Ovary (tissue), 9 donors: ENCODE measurements around the gene GPC6. TPM values are rescaled to one million over a fixed set of nuclear protein-coding genes. Genes with fewer than 3 reads are reported as not detected.

Experiments
- DNase-seq, 5 donors: peaks; one replicate each; pipeline ENCODE4 v3.0.0-alpha.2; 2019 to 2020
- H3K27ac ChIP-seq, 2 donors: fragments of 200-600 bp; one replicate each; pipeline versions ENCODE4 v1.5.1 to v1.8.0; 2019 to 2022
- H3K27me3 ChIP-seq: fragments of 200-600 bp; one replicate; pipeline ENCODE4 v1.8.0; 2022
- H3K36me3 ChIP-seq: fragments of 200-600 bp; sonication (generic); one replicate; pipeline ENCODE4 v1.5.1; 2019
- H3K4me1 ChIP-seq: one replicate; pipeline ENCODE4 v1.8.1; 2013; ENCODE audit warnings: mild to moderate bottlenecking, moderate library complexity; ENCODE audit not compliant: insufficient read depth
- H3K4me3 ChIP-seq: fragments of 200-600 bp; sonication (generic); one replicate; pipeline ENCODE4 v1.5.1; 2017
- H3K9me3 ChIP-seq, 2 donors: fragments of 200-600 bp in 1 of 2; sonication (generic) in 1 of 2; one replicate each; pipeline versions ENCODE4 v1.5.1 to v1.8.1; 2013 to 2019; ENCODE audit warnings: mild to moderate bottlenecking in 1 of 2, moderate library complexity in 1 of 2
- EP300 ChIP-seq: sonication (generic); formaldehyde crosslinking; IDR thresholded peaks from one replicate; pipeline ENCODE4 v1.6.1; 2017; ENCODE audit warnings: antibody characterized with exemption
- POLR2A ChIP-seq: fragments of 450-650 bp; IDR thresholded peaks from one replicate; pipeline ENCODE4 v1.6.1; 2017; ENCODE audit warnings: antibody characterized with exemption, mild to moderate bottlenecking, moderate library complexity
- WGBS, 3 donors: extraction: QIAGEN DNeasy Blood & Tissue Kit in 1 of 3; methylation state at CpG; one replicate each; pipeline versions ENCODE4 v1.1.5 to v1.1.7; 2013 to 2017; 5-methylcytosine and 5-hydroxymethylcytosine counted together
- intact Hi-C, 4 donors: fragments of 100-400 bp; cut with DNase I; formaldehyde crosslinking; loops; one replicate each; pipeline versions ENCODE4 v1.11.0 to v1.15.1; 2022 to 2023
- polyA plus RNA-seq, 2 donors: library from polyadenylated mRNA; stranded (reverse); fragments of 200-250 nt in 1 of 2; fragments of 350-450 nt in 1 of 2; fragmentation: Illumina TruSeq in 1 of 2; extraction: RNeasy Lipid Tissue Mini Kit (QIAGEN cat#74804) in 1 of 2; gene quantifications; one replicate each; pipeline ENCODE4 v1.2.3, GENCODE V29; 2013 to 2014
- total RNA-seq, 7 donors: library from RNA; depleted of rRNA in 2 of 7; stranded (reverse); fragments of >200 nt in 2 of 7; fragmentation: NEBNext Ultra II Directional in 3 of 7; extraction: Animal tissue kit (Norgen Biotek cat#: 25700) in 3 of 7; gene quantifications; one replicate each; pipeline versions ENCODE4 v1.1.0 to v1.2.4, GENCODE V29; 2016 to 2023
- TF ChIP-seq, protein P1 (sequence below), 3 donors: fragments of 450-650 bp in 2 of 3; fragments of 200-600 bp in 1 of 3; IDR thresholded peaks; one replicate each; pipeline versions ENCODE4 v1.5.1 to v1.8.0; 2016 to 2022; ENCODE audit warnings: antibody characterized with exemption in 3 of 3, mild to moderate bottlenecking in 1 of 3
- donor health status: DM: no; HTN: no; CAD: no; lungs with moderate emphysema.
- donor health status: DM: no; HTN: no; CAD: no.
- donor health status: Bipolar disorder and iron deficiency.
- donor health status: DM: yes; HTN: yes; CAD: no.
- donor health status: DM: no; HTN: no; CAD: no.
- donor health status: DM: yes; HTN: yes; CAD: no.

Gene GPC6
- total and polyA plus RNA-seq, 9 donors, result 4.3 to 22.3 (median 17.9) TPM

DNA sequence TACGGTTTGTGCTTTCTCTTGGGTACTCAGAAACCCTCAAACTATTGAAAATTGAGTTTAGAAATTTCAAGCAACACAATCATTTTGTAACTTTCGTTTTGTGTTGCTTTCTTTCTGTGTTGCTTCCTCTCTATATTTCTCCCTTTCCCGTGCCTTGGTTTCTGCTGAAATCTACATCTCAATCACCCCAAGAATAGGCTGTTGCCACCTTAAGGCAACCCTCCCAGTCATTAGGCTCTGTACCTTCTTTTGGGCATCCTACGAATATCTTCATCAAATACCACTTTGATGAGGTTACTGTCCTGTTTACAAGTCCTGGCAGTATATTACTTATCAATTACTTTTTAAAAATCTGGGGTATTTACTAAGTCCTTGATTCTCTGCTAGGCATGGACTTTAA is 621.6 kb downstream of the GPC6 start:
- H3K4me3 ChIP-seq, result no peak overlapping the region
- H3K9me3 ChIP-seq, result no peaks in the 10 kb centered on the region
- WGBS, 3 donors, result 64 to 93% (median 89%) methylated on average over 4 of the region's 4 CpGs
- H3K4me1 ChIP-seq, result no peaks in the 10 kb centered on the region
- no peaks in the 10 kb centered on the region for H3K27me3 ChIP-seq
- intact Hi-C loops, result no loop called here
- H3K27ac ChIP-seq, result no peak overlapping the region
- no peak for DNase-seq
- TF ChIP-seq, protein P1, sequence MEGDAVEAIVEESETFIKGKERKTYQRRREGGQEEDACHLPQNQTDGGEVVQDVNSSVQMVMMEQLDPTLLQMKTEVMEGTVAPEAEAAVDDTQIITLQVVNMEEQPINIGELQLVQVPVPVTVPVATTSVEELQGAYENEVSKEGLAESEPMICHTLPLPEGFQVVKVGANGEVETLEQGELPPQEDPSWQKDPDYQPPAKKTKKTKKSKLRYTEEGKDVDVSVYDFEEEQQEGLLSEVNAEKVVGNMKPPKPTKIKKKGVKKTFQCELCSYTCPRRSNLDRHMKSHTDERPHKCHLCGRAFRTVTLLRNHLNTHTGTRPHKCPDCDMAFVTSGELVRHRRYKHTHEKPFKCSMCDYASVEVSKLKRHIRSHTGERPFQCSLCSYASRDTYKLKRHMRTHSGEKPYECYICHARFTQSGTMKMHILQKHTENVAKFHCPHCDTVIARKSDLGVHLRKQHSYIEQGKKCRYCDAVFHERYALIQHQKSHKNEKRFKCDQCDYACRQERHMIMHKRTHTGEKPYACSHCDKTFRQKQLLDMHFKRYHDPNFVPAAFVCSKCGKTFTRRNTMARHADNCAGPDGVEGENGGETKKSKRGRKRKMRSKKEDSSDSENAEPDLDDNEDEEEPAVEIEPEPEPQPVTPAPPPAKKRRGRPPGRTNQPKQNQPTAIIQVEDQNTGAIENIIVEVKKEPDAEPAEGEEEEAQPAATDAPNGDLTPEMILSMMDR (IDR thresholded peaks at IDR 0.05), result no peak
- TF ChIP-seq EP300 (no peak), POLR2A (no peak)
- no peaks in the 10 kb centered on the region for H3K36me3 ChIP-seq

GRCh38 chr13:93851236-93851635 is 624.6 kb downstream of the GPC6 start:
- Histone ChIP-seq H3K36me3 (no peaks in the 10 kb centered on the region), H3K27me3 (no peaks in the 10 kb centered on the region), H3K9me3 (no peaks in the 10 kb centered on the region), H3K4me3 (no peak overlapping the region), H3K27ac (no peak overlapping the region), H3K4me1 (no peaks in the 10 kb centered on the region)
- DNase-seq, result no peak
- TF ChIP-seq POLR2A (no peak), EP300 (no peak)
- 70 to 81% (median 76%) methylated on average over 2 of the region's 2 CpGs for WGBS, 3 donors
- intact Hi-C loops, result no loop called here

DNA sequence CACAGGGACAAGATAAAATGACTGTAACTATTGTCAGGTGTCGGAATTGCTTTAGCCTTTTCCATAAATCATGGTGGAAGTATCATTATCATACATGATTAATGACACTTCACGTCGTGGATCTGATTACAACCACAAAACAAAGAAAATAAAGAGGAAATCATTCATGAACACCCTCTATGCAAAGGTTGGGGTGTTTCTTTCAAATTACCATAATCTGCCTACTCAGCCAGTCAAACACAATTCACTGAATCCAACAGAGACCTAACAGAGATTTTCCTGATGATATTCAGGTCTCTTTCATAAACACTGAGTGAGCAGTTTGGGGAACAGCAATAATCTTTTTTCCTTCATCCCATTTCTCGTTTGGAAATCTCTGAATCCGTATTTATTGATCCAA is 627.3 kb downstream of the GPC6 start:
- 90 to 92% (median 91%) methylated on average over 5 of the region's 5 CpGs for WGBS, 3 donors
- no peak for DNase-seq
- Histone ChIP-seq H3K9me3 (no peaks in the 10 kb centered on the region), H3K4me1 (no peaks in the 10 kb centered on the region), H3K27ac (no peak overlapping the region), H3K27me3 (no peaks in the 10 kb centered on the region), H3K36me3 (no peaks in the 10 kb centered on the region), H3K4me3 (no peak overlapping the region)
- TF ChIP-seq, protein P1 (IDR thresholded peaks at IDR 0.05), result no peak
- TF ChIP-seq EP300, result no peak
- TF ChIP-seq POLR2A, result no peak
- intact Hi-C loops, result no loop called here

DNA sequence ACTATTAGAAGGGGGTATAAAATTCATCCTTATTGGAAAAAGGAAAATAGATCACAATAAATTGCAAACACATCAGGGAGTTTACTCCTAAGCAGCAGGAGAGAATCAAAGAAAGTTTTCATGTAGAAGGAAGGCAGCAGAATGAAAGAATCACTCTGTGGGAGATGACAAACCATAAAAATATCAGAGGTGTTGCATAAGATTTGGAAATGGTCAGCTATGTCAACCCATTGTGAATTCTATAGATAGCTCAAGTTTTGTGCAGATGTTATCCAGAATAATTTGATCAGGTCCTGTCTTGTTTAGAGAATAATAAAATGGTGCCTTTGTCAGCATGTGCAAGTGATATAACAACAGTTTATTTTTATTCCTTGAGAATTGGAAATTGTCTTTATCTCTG is 630.5 kb downstream of the GPC6 start:
- no peak for DNase-seq
- TF ChIP-seq, protein P1 (IDR thresholded peaks at IDR 0.05), result no peak
- TF ChIP-seq POLR2A (no peak), EP300 (no peak)
- Histone ChIP-seq H3K36me3 (no peaks in the 10 kb centered on the region), H3K9me3 (no peaks in the 10 kb centered on the region), H3K4me1 (no peaks in the 10 kb centered on the region), H3K4me3 (no peak overlapping the region), H3K27ac (no peak overlapping the region), H3K27me3 (no peaks in the 10 kb centered on the region)
- intact Hi-C loops, result no loop called here

DNA sequence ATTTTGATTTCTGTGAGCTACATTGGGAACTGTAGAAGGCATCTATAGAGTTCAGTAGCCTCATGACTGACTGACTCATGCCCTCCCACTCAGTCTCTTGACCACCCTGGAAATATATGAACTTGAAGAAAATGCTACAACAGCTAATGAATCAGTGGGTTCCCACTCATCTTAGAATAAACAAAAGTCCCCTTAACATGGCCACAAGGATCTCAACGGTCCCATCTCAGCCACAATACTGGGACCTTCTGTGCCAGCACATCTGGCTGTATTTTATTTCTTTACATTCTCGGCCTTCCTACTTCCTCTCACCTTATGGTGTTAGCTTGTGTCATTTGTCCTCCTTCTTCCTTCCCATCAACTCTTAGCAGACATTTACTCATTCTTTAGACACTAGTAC is 633.1 kb downstream of the GPC6 start:
- TF ChIP-seq, protein P1 (IDR thresholded peaks at IDR 0.05), result no peak
- TF ChIP-seq EP300 (no peak), POLR2A (no peak)
- H3K36me3 ChIP-seq, result no peaks in the 10 kb centered on the region
- H3K9me3 ChIP-seq, result no peaks in the 10 kb centered on the region
- H3K4me1 ChIP-seq, result no peaks in the 10 kb centered on the region
- WGBS, 3 donors, result 86 to 90% (median 88%) methylated on average over 2 of the region's 2 CpGs
- no peak overlapping the region for H3K4me3 ChIP-seq
- no peak overlapping the region for H3K27ac ChIP-seq
- no peak for DNase-seq
- no peaks in the 10 kb centered on the region for H3K27me3 ChIP-seq
- intact Hi-C loops, result no loop called here
